HUES64 (cell line): ENCODE measurements around the gene IRGC. TPM values are rescaled to one million over a fixed set of nuclear protein-coding genes. Genes with fewer than 3 reads are reported as not detected.

Experiments
- H3K27ac ChIP-seq: 2 replicates; pipeline ENCODE4 v1.7.0; 2013; ENCODE audit warnings: low read depth, low read length, inconsistent platforms
- H3K27me3 ChIP-seq: 2 replicates; pipeline ENCODE4 v1.6.1; 2013; ENCODE audit warnings: mild to moderate bottlenecking, low read length; ENCODE audit not compliant: insufficient read depth
- H3K36me3 ChIP-seq: 2 replicates; pipeline ENCODE4 v1.6.1; 2013; ENCODE audit warnings: mild to moderate bottlenecking, low read length; ENCODE audit not compliant: insufficient read depth
- H3K4me1 ChIP-seq: 2 replicates; pipeline ENCODE4 v1.6.1; 2013; ENCODE audit warnings: mild to moderate bottlenecking, low read length, moderate library complexity; ENCODE audit not compliant: insufficient read depth
- H3K4me3 ChIP-seq: 2 replicates; pipeline ENCODE4 v1.5.1; 2013; ENCODE audit warnings: mild to moderate bottlenecking, low read length, moderate library complexity
- H3K9ac ChIP-seq: 2 replicates; pipeline ENCODE4 v1.6.1; 2013; ENCODE audit warnings: mild to moderate bottlenecking, low read depth, low read length
- H3K9me3 ChIP-seq: 2 replicates; pipeline ENCODE4 v1.6.1; 2013; ENCODE audit warnings: low read depth, low read length; ENCODE audit not compliant: insufficient read depth
- WGBS: fragments of 150-250, 120-280 bp; methylation state at CpG from one replicate; pipeline ENCODE4 v1.1.7; 2013; ENCODE audit warnings: missing lambda C conversion rate; 5-methylcytosine and 5-hydroxymethylcytosine counted together
- polyA plus RNA-seq, 2 experiments: library from polyadenylated mRNA; stranded (reverse); fragments of 50-300 nt; gene quantifications; one replicate each; pipeline ENCODE4 v1.2.3, GENCODE V29; 2013

IRGC gene, protein sequence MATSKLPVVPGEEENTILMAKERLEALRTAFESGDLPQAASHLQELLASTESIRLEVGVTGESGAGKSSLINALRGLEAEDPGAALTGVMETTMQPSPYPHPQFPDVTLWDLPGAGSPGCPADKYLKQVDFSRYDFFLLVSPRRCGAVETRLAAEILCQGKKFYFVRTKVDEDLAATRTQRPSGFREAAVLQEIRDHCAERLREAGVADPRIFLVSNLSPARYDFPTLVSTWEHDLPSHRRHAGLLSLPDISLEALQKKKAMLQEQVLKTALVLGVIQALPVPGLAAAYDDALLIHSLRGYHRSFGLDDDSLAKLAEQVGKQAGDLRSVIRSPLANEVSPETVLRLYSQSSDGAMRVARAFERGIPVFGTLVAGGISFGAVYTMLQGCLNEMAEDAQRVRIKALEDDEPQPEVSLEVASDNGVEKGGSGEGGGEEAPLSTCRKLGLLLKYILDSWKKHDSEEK
- not detected for polyA plus RNA-seq (2013, experiment 1 of 2)
- not detected for polyA plus RNA-seq (2013, experiment 2 of 2)

GRCh38 chr19:43715776-43716175 lies at the start of gene IRGC:
TSS of gene IRGC (plus strand) at chr19:43716076. CDS start at chr19:43718559, 2,483 bp downstream.
- no peak within 1 kb of the TSS for H3K9ac ChIP-seq
- no peaks in the 10 kb centered on the region for H3K9me3 ChIP-seq
- H3K27ac ChIP-seq = no peak within 1 kb of the TSS
- no peaks in the 10 kb centered on the region for H3K36me3 ChIP-seq
- no peaks in the 10 kb centered on the region for H3K4me1 ChIP-seq
- H3K27me3 ChIP-seq = no peaks in the 10 kb centered on the region
- no peak within 1 kb of the TSS for H3K4me3 ChIP-seq
- 88% methylated on average over 4 of the region's 4 CpGs for WGBS

DNA sequence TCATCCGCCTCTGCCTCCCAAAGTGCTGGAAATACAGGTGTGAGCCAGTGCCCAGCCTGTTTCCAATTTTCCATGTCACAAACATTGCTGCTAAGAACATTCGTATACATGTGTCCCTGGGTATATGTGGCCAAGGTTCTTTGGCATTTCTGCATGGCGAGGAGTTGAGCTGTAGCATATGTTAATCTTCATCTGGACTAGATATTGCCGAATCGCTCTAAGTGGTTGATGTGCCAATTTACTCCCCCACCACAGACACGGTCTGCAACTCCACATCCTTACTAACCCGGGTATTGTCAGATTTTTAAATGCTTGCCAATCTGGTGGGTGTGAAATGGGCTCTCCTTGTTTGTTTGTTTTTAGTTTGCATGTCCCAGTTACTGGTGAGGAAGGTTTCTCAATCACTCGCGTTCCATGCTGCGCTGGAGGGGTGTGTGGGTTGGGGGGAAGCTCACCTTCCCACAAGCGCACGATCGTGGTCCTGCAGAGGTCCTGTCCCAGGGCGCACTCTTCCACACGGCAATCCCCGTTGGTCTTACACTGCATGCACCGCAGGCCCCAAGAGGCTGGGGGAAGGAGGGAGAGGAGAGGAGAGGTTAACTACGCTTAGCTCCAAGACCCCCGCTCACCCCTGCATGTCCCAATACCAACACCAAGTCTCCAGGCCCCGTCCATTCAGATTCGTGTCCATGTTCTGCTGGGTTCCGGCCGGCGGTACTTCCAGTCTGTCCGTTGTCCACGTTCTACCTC lies 48.6 kb upstream of the IRGC start:
- no peaks in the 10 kb centered on the region for H3K9me3 ChIP-seq
- peak overlapping the region; percentile 67 for H3K9ac ChIP-seq
- H3K27me3 ChIP-seq = peaks cover 21% of the 10 kb centered on the region
- peaks cover 6% of the 10 kb centered on the region; the same call in 1 of the 2 replicates for H3K4me1 ChIP-seq
- WGBS = 50% methylated on average over 26 of the region's 26 CpGs
- 0 out of 2 replicates have a peak overlapping the region, but pooled peaks have one; percentile 51 for H3K27ac ChIP-seq
- peaks cover 18% of the 10 kb centered on the region for H3K36me3 ChIP-seq
- peak overlapping the region; percentile 58 for H3K4me3 ChIP-seq

DNA sequence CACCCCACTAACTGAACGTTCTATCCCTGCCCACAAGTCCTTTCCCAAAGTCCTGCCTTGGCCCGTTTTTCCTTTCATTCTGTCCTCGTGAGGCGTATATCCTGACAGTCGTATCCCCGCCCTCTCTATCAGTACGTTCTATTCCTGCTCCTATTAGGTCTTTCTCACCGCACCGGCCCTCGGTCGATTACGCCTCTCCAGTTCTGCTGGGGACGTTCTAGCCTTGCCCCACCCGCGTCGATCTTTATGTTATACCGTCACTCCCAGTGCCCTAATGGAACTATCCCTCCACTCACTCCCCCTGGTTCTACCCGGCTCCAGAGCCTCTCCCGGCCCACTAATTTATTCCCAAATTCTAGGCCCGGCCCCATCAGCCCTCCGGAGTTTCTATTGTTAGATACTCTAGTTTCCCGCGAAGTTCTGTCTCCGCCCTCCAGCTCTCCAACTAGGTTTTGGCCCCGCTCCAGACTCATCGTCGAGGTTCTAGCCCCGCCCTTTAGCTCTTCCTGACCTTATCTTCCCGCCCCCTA lies 47.9 kb upstream of the IRGC start:
- Histone ChIP-seq H3K4me3 (peak overlapping the region; percentile 58), H3K4me1 (peaks cover 8% of the 10 kb centered on the region; the same call in 1 of the 2 replicates), H3K9ac (peak overlapping the region; percentile 67), H3K36me3 (peaks cover 18% of the 10 kb centered on the region), H3K27ac (peak overlapping the region; percentile 51; the same call in 1 of the 2 replicates), H3K27me3 (peaks cover 21% of the 10 kb centered on the region), H3K9me3 (no peaks in the 10 kb centered on the region)
- 4% methylated on average over 29 of the region's 29 CpGs for WGBS

- under 1% methylated on average over 44 of the region's 44 CpGs for WGBS
- Histone ChIP-seq H3K4me1 (peaks cover 8% of the 10 kb centered on the region; the same call in 1 of the 2 replicates), H3K4me3 (peak overlapping the region; percentile 63), H3K27me3 (peaks cover 21% of the 10 kb centered on the region), H3K9ac (peak overlapping the region; percentile 55), H3K27ac (peak overlapping the region; percentile 89), H3K36me3 (peaks cover 18% of the 10 kb centered on the region), H3K9me3 (no peaks in the 10 kb centered on the region)
Observed at GRCh38 chr19:43668406-43669109, 47.3 kb upstream of the IRGC start.

DNA sequence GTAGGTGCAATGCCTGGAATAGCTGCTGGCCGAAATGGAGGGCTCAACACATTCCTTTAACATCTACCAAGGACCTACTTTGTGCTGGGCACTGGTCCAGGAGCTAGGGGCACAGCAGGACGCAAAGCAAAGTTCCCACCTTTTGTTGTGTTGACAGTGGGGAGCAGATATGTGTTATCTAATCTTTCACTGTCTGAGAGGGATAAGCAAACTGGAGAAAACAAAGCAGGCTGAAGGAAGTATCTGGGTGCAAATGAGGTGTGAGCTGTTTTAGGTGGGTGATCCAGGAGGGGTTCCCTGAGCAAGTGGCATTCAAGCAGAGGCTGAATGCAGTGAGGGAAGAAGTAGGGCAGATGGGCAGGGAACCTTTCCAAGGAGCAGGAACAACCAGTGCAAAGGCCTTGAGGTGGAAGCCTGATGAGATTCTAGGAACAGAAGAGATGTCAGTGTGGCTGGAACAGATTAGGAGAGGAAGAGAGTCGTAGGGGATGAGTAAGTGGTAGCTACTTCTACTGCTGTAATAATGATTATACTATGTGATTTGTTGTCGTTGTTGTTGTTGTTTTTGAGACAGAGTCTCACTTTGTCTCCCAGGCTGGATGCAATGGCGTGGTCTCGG lies 43.7 kb upstream of the IRGC start:
- peaks cover 8% of the 10 kb centered on the region; the same call in 1 of the 2 replicates for H3K4me1 ChIP-seq
- no peak overlapping the region for H3K27ac ChIP-seq
- no peaks in the 10 kb centered on the region for H3K9me3 ChIP-seq
- WGBS = 56% methylated on average over 3 of the region's 6 CpGs
- H3K4me3 ChIP-seq = no peak overlapping the region
- no peak overlapping the region for H3K9ac ChIP-seq
- H3K27me3 ChIP-seq = peaks cover 21% of the 10 kb centered on the region
- peaks cover under 1% of the 10 kb centered on the region; the same call in 1 of the 2 replicates for H3K36me3 ChIP-seq

GRCh38 chr19:43673637-43674036 lies 42.2 kb upstream of the IRGC start:
- no peak overlapping the region for H3K4me3 ChIP-seq
- H3K4me1 ChIP-seq = peaks cover 8% of the 10 kb centered on the region; the same call in 1 of the 2 replicates
- peaks cover 21% of the 10 kb centered on the region for H3K27me3 ChIP-seq
- H3K9me3 ChIP-seq = no peaks in the 10 kb centered on the region
- no peaks in the 10 kb centered on the region for H3K36me3 ChIP-seq
- H3K9ac ChIP-seq = no peak overlapping the region
- 81% methylated on average over 3 of the region's 3 CpGs for WGBS
- no peak overlapping the region for H3K27ac ChIP-seq

DNA sequence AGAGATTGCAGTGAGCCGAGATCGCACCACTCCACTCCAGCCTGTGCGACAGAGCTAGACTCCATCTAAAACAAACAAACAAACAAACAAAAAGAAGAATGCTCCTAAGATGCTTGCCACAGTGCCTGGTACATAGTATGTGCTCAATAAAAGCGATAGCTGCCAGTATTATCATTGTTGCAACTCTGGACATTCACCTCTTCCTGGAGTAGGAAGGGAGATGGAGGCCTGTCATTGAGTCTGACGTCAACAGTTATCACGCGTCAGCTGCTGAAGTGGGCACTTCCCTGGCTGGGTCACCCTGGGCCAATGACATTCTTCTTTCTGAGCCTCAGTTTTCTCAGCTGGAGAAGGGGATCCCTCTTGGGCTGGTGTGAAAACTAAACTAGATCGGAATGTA lies 41.7 kb upstream of the IRGC start:
- Histone ChIP-seq H3K4me3 (no peak overlapping the region), H3K36me3 (no peaks in the 10 kb centered on the region), H3K9me3 (no peaks in the 10 kb centered on the region), H3K27me3 (peaks cover 19% of the 10 kb centered on the region), H3K4me1 (peaks cover 8% of the 10 kb centered on the region; the same call in 1 of the 2 replicates), H3K27ac (no peak overlapping the region), H3K9ac (no peak overlapping the region)
- WGBS = 95% methylated on average over 8 of the region's 8 CpGs

DNA sequence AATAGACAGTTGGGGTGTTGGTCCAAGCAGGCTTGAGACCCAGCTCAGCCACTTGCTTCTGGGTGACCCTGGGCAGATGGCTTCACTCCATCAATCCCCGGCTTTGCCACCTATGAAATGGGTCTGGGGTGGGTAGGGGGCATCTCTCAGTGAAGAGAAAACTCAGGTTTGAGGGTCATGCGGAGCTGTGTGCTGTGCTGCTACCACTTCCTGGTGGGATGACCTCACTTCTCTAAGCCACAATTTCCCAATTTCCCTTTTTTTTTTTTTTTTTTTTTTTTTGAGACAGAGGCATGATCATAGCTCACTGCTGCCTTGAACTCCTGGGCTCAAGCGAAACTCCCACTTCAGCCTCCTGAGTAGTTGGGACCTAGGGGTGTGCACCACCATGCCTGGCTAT lies 41.3 kb upstream of the IRGC start:
- WGBS = 98% methylated on average over 3 of the region's 3 CpGs
- Histone ChIP-seq H3K4me3 (no peak overlapping the region), H3K36me3 (no peaks in the 10 kb centered on the region), H3K9ac (no peak overlapping the region), H3K27ac (no peak overlapping the region), H3K9me3 (no peaks in the 10 kb centered on the region), H3K27me3 (peaks cover 14% of the 10 kb centered on the region), H3K4me1 (peaks cover 8% of the 10 kb centered on the region; the same call in 1 of the 2 replicates)

- H3K4me3 ChIP-seq = no peak overlapping the region
- H3K27me3 ChIP-seq = peaks cover 7% of the 10 kb centered on the region
- no peaks in the 10 kb centered on the region for H3K36me3 ChIP-seq
- peaks cover 8% of the 10 kb centered on the region; the same call in 1 of the 2 replicates for H3K4me1 ChIP-seq
- no peak overlapping the region for H3K9ac ChIP-seq
- no peaks in the 10 kb centered on the region for H3K9me3 ChIP-seq
- 52% methylated on average over 7 of the region's 8 CpGs for WGBS
- H3K27ac ChIP-seq = no peak overlapping the region
Observed at GRCh38 chr19:43675269-43675879, 40.5 kb upstream of the IRGC start.

DNA sequence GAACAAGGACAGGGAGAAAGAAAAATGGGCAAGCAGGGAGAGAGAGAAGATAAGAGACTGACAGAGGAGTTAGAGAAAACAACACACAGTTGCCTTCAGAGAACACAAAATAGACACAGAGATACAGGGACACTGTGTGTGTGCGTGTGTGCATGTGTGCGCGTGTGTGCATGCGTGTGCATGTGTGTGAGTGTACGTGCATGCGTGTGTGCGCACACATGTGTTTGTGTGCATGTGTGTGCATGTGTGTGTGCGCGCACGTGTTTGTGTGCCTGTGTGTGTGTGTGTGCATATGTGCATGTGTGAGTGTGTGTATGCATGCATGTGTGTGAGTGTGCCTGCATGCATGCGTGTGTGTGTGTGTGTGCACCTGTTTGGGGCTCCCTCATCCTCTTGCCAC lies 40.0 kb upstream of the IRGC start:
- H3K4me1 ChIP-seq = peaks cover 4% of the 10 kb centered on the region; the same call in 1 of the 2 replicates
- H3K36me3 ChIP-seq = no peaks in the 10 kb centered on the region
- 84% methylated on average over 11 of the region's 11 CpGs for WGBS
- no peak overlapping the region for H3K9ac ChIP-seq
- H3K27ac ChIP-seq = no peak overlapping the region
- no peaks in the 10 kb centered on the region for H3K9me3 ChIP-seq
- H3K4me3 ChIP-seq = no peak overlapping the region
- H3K27me3 ChIP-seq = peaks cover 1% of the 10 kb centered on the region; the same call in 1 of the 2 replicates
